Astrocyte (in vitro differentiated cells and primary cell): ENCODE results near the gene IL17RE. TPM values are rescaled to one million over a fixed set of nuclear protein-coding genes. Genes with fewer than 3 reads are reported as not detected.
"Not testable (repeated sequence)": the region's sequence is repeated elsewhere in the genome, so short reads cannot be mapped to it uniquely, and the experiment has no call there.

Experiments
- DNase-seq: peaks from one replicate; pipeline ENCODE4 v3.0.0-alpha.2; 2010; ENCODE audit warnings: low read depth
- FAIRE-seq: peaks from 2 replicates; lab custom pipeline; 2011; peaks lifted over from hg19 to GRCh38; lab: Jason Lieb, UNC
- H2AFZ ChIP-seq: 2 replicates; pipeline ENCODE4 v1.6.0; 2012; ENCODE audit warnings: low read depth, low read length, inconsistent platforms
- H3K27ac ChIP-seq: 2 replicates; pipeline ENCODE4 v1.5.1; 2011; ENCODE audit warnings: low read depth, low read length, inconsistent platforms
- H3K27me3 ChIP-seq: 2 replicates; pipeline ENCODE4 v1.6.0; 2011; ENCODE audit warnings: low read length, inconsistent platforms; ENCODE audit not compliant: insufficient read depth
- H3K36me3 ChIP-seq: 2 replicates; pipeline ENCODE4 v1.5.1; 2011; ENCODE audit warnings: low read length, inconsistent platforms; ENCODE audit not compliant: insufficient read depth
- H3K4me1 ChIP-seq: 2 replicates; pipeline ENCODE4 v1.5.1; 2011; ENCODE audit warnings: low read length, inconsistent platforms; ENCODE audit not compliant: insufficient read depth
- H3K4me2 ChIP-seq: 2 replicates; pipeline ENCODE4 v1.6.0; 2012; ENCODE audit warnings: low read length, inconsistent platforms
- H3K4me3 ChIP-seq: 2 replicates; pipeline ENCODE4 v1.5.1; 2011; ENCODE audit warnings: low read depth, mild to moderate bottlenecking, low read length, inconsistent platforms; ENCODE audit not compliant: insufficient read depth
- H3K79me2 ChIP-seq: 2 replicates; pipeline ENCODE4 v1.6.0; 2012; ENCODE audit warnings: mild to moderate bottlenecking, low read length, inconsistent platforms; ENCODE audit not compliant: insufficient read depth
- H3K9ac ChIP-seq: 2 replicates; pipeline ENCODE4 v1.6.0; 2012; ENCODE audit warnings: mild to moderate bottlenecking, low read length, inconsistent platforms
- H3K9me3 ChIP-seq: 2 replicates; pipeline ENCODE4 v1.5.1; 2012; ENCODE audit warnings: low read depth, mild to moderate bottlenecking, low read length, inconsistent platforms; ENCODE audit not compliant: insufficient read depth
- H4K20me1 ChIP-seq: 2 replicates; pipeline ENCODE4 v1.6.0; 2012; ENCODE audit warnings: low read length, inconsistent platforms; ENCODE audit not compliant: insufficient read depth
- H3K27ac Mint-ChIP-seq: one replicate; pipeline ENCODE4 v1.8.0; 2021; ENCODE audit warnings: mild to moderate bottlenecking, mixed read lengths; ENCODE audit not compliant: unreplicated experiment
- H3K27me3 Mint-ChIP-seq: one replicate; pipeline ENCODE4 v1.8.0; 2021; ENCODE audit warnings: low read depth, mixed read lengths; ENCODE audit not compliant: unreplicated experiment
- H3K36me3 Mint-ChIP-seq: one replicate; pipeline ENCODE4 v1.8.0; 2021; ENCODE audit warnings: low read depth, mixed read lengths; ENCODE audit not compliant: unreplicated experiment
- H3K4me1 Mint-ChIP-seq: one replicate; pipeline ENCODE4 v1.8.0; 2021; ENCODE audit warnings: low read depth, mixed read lengths; ENCODE audit not compliant: unreplicated experiment
- H3K4me3 Mint-ChIP-seq: one replicate; pipeline ENCODE4 v1.8.0; 2021; ENCODE audit warnings: mild to moderate bottlenecking, moderate library complexity, mixed read lengths; ENCODE audit not compliant: unreplicated experiment
- H3K9me3 Mint-ChIP-seq: one replicate; pipeline ENCODE4 v1.8.0; 2021; ENCODE audit warnings: mild to moderate bottlenecking, mixed read lengths; ENCODE audit not compliant: unreplicated experiment
- EZH2 ChIP-seq: IDR thresholded peaks from 2 replicates; pipeline ENCODE4 v1.6.1; 2012; ENCODE audit warnings: mild to moderate bottlenecking, low read length, inconsistent platforms; ENCODE audit not compliant: insufficient read depth
- total RNA-seq: library from RNA; stranded (reverse); gene quantifications from 2 replicates; pipeline ENCODE4 v1.2.1, GENCODE V29; 2021
- TF ChIP-seq, protein P1 (sequence below): IDR thresholded peaks from 2 replicates; pipeline ENCODE4 v1.5.1; 2011; ENCODE audit warnings: low read depth, mild to moderate bottlenecking, inconsistent platforms, low read length, moderate library complexity; ENCODE audit not compliant: insufficient read depth

The IL17RE gene
- total RNA-seq, 1 donor from 2014 or later = 4.6 TPM

DNA sequence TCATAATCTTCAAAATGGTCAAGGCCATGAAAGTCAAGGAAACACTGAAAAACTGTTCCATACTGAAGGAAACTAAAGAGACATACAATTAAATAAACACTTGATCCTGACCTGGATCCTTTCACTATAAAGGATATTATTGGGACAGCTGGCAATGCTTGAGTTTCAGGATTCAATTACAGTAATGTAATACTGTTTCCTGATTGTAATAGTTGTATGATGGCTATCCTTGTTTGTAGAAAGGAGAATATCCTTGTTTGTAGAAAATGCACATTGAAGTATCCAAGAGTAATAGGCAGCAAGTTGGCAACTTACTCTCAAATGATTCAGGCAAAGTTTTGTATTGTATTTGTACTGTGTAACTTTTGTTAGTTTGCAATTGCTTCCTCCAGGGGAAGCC is 27.2 kb upstream of the IL17RE start:
- no peak overlapping the region for H3K27ac ChIP-seq
- FAIRE-seq = no peak

DNA sequence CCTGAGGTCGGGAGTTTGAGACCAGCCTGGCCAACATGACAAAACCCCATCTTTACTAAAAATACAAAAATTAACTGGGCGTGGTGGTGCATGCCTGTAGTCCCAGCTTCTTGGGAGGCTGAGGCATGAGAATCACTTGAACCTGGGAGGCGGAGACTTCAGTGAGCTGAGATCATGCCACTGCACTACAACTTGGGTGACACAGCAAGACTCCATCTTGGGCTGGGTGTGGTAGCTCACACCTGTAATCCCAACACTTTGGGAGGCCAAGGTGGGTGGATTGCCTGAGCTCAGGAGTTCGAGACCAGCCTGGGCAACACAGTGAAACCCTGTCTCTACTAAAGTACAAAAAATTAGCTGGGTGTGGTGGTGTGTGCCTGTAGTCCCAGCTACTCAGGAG is 26.4 kb upstream of the IL17RE start:
- not testable (repeated sequence) for H3K9me3 ChIP-seq, H4K20me1 ChIP-seq, H3K36me3 Mint-ChIP-seq, H3K27ac ChIP-seq, H3K4me3 ChIP-seq, H3K4me2 ChIP-seq, H3K4me1 Mint-ChIP-seq, H3K27me3 Mint-ChIP-seq, H3K79me2 ChIP-seq, H3K4me1 ChIP-seq, FAIRE-seq, H3K36me3 ChIP-seq, H3K9me3 Mint-ChIP-seq, H3K4me3 Mint-ChIP-seq, H2AFZ ChIP-seq, H3K27ac Mint-ChIP-seq, H3K27me3 ChIP-seq, H3K9ac ChIP-seq, DNase-seq

More for the DNA sequence above, 27.2 kb upstream of the IL17RE start:
- no peak overlapping the region for H3K4me2 ChIP-seq
- TF ChIP-seq EZH2 = no peak
- TF ChIP-seq, protein P1, sequence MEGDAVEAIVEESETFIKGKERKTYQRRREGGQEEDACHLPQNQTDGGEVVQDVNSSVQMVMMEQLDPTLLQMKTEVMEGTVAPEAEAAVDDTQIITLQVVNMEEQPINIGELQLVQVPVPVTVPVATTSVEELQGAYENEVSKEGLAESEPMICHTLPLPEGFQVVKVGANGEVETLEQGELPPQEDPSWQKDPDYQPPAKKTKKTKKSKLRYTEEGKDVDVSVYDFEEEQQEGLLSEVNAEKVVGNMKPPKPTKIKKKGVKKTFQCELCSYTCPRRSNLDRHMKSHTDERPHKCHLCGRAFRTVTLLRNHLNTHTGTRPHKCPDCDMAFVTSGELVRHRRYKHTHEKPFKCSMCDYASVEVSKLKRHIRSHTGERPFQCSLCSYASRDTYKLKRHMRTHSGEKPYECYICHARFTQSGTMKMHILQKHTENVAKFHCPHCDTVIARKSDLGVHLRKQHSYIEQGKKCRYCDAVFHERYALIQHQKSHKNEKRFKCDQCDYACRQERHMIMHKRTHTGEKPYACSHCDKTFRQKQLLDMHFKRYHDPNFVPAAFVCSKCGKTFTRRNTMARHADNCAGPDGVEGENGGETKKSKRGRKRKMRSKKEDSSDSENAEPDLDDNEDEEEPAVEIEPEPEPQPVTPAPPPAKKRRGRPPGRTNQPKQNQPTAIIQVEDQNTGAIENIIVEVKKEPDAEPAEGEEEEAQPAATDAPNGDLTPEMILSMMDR = no peak
- no peak overlapping the region for H3K9ac ChIP-seq
- no peaks in the 10 kb centered on the region for H3K27me3 ChIP-seq
- no peak for DNase-seq
- H3K4me1 Mint-ChIP-seq = no peaks in the 10 kb centered on the region
- no peak overlapping the region for H2AFZ ChIP-seq
- peaks cover 5% of the 10 kb centered on the region for H3K27me3 Mint-ChIP-seq
- H3K4me3 ChIP-seq = no peak overlapping the region
- no peaks in the 10 kb centered on the region for H3K9me3 Mint-ChIP-seq
- H3K4me1 ChIP-seq = peaks cover 8% of the 10 kb centered on the region
- no peaks in the 10 kb centered on the region for H3K79me2 ChIP-seq
- no peaks in the 10 kb centered on the region for H3K36me3 Mint-ChIP-seq
- H3K36me3 ChIP-seq = no peaks in the 10 kb centered on the region
- no peaks in the 10 kb centered on the region for H3K9me3 ChIP-seq
- no peaks in the 10 kb centered on the region for H4K20me1 ChIP-seq
- H3K4me3 Mint-ChIP-seq = no peak overlapping the region
- no peak overlapping the region for H3K27ac Mint-ChIP-seq

DNA sequence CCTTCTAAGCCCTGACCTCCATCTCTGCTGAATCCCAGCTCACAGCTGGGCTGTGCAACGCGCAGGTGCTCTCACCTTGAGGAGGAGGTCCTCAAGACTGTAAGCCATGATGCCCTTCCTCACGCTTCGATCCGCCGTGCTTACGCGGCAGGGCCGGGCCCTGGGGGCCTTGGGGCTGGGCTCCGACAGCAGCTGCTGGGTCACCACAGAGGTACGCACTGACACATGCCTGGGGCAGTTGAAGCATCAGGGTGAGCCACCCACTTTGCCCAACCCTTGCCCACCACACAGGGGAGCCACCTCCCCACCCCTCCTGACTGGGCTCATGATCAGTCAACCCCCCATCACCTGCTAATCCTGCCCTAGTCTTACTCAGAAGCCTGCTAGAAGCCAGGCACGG is 25.7 kb upstream of the IL17RE start:
- H3K9me3 ChIP-seq = no peaks in the 10 kb centered on the region
- H2AFZ ChIP-seq = no peak overlapping the region
- H3K4me2 ChIP-seq = no peak overlapping the region
- DNase-seq = no peak
- Mint-ChIP-seq H3K4me1 (no peaks in the 10 kb centered on the region), H3K27me3 (peaks cover 5% of the 10 kb centered on the region), H3K36me3 (no peaks in the 10 kb centered on the region), H3K9me3 (no peaks in the 10 kb centered on the region), H3K27ac (no peak overlapping the region), H3K4me3 (no peak overlapping the region)
- H3K27ac ChIP-seq = no peak overlapping the region
- H3K9ac ChIP-seq = no peak overlapping the region
- H3K4me3 ChIP-seq = no peak overlapping the region
- no peaks in the 10 kb centered on the region for H4K20me1 ChIP-seq
- peaks cover under 1% of the 10 kb centered on the region for H3K4me1 ChIP-seq
- no peaks in the 10 kb centered on the region for H3K27me3 ChIP-seq
- no peak for FAIRE-seq
- no peaks in the 10 kb centered on the region for H3K36me3 ChIP-seq
- TF ChIP-seq, protein P1 = no peak
- no peak for TF ChIP-seq EZH2
- H3K79me2 ChIP-seq = no peaks in the 10 kb centered on the region
